NCI-H2107 treated with DMSO at 0.1 percent for 48 hours (cell line): ENCODE results near the gene FAXDC2.
"Not testable (repeated sequence)": the region's sequence is repeated elsewhere in the genome, so short reads cannot be mapped to it uniquely, and the experiment has no call there.

Experiments
- DNase-seq: peaks from one replicate; lab custom pipeline; 2025; ENCODE audit not compliant: unreplicated experiment; lab: John Stamatoyannopoulos, UW

The FAXDC2 gene

DNA sequence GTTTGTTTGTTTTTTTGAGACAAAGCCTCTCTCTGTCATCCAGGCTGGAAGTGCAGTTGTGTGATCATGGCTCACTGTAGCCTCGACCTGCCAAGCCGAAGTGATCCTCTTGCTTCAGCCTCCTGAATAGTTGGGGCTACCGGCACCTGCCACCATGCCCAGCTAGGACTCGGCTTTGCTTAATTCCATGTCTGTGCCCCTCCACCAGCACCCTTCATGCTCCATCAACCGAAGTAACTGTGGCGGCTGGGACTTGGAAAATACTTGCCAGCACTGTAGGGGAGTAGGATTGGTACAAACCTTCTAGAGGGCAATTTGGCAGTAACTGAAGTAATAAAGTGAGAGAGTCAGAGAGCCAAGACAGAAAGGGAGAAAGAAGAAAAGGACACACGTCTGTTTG, 19.0 kb downstream of the FAXDC2 start:
- DNase-seq: no peak

DNA sequence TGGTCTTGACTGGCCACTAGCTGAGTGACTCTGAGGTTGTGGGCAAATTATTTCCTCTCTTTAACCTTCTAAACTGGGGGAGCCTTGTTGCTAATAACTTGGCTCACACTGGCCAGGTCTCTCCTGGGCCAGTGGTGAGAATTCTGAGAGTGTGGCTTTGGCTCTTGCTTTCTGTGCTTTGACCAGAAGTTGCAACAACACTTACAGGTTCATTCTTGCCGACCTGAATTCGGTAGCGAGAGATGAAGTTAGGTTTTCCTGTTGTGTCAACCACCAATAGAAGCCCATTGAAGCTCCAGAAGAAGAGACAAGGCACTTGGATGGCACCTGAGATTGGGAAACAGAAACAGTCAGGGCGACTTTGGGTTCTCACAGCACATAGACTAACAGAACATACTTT, 19.8 kb downstream of the FAXDC2 start:
- DNase-seq: no peak

DNA sequence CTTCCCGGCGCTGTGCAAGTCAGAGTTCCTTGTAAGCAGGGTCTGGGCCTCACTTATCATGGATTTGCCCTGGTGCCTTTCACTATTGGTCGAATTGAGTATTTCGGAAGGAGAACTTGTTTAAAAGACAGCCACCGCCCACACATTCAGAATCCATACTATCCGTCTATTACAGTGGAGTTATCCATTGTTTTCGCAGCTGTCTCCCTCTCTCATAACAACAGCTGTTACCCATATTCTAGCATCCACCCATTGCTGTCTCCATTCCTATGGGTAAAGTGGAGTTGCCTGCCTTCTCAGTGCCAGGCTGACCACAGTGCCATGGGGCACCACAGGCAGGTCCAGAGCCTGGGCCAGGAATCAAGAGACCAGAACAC, 20.2 kb downstream of the FAXDC2 start:
- DNase-seq: no peak

DNA sequence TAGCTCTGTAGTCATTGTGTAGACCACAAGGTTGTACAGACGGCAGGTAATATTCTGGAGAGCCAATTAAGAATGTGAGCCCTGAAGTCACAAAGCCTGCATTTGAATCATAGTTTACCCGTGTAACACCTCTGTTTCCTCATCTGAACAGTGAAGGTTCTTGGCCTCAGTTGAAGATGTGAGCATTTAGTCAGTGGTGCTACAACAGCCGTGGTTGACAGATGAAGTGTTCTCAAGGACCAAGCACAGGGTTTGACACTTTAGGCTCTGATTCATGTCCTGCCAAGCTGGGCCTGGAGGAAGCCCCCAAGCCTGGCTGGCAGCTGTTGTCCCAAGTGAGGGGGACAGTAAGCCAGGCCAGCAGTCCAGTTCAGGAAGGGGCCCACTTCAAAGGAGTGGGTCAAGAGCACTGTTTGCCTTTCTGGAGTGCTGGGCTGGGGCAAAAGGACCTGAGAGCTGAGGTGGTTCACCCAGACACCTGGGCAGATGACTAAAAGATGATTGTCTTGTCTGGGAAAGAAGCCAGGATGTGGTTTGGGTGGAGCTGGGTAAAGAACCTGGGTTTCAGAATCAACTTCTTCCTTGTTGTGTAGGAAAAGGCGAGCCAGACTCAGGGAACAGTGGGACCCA, 20.7 kb downstream of the FAXDC2 start:
- no peak for DNase-seq

DNA sequence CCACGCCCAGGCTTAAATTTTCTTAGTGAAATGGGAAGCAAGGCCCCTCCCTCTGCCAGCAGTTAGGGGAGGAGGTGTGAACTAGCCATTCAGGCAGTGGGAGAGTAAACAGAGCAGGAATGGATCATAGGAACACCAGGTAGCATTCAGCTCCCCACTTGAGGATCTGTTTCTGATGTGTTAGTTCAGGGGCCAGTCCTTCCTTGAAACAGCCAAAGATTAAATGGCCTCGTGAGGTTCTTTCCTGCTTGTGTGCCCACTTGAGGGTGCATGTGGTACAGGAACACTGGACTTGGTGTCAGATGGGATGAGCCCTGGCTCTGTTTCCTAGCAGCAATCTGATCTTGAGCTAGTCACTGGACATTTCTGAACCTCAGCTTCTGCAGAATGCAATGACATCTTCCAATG, 21.2 kb downstream of the FAXDC2 start:
- no peak for DNase-seq

DNA sequence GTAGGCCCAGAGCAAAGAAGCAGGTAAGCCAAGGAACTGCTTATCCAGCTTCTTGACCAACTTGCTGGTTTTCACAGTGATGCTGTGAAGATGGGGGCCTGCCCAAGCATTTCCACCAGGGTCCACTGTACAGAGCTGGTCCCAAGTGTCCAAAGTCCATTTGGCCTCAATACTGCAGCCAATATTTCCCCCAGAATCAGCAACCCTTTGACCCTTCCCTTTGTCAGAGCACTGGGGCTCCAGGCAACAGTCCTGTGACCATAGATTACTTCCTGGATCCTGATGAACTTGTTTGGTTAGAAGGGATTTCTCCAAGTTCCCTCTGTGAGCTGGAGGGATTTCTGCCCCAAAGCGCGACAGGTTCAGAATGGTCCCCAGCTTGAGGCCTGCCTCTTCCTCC, 26.3 kb downstream of the FAXDC2 start:
- DNase-seq: no peak

DNA sequence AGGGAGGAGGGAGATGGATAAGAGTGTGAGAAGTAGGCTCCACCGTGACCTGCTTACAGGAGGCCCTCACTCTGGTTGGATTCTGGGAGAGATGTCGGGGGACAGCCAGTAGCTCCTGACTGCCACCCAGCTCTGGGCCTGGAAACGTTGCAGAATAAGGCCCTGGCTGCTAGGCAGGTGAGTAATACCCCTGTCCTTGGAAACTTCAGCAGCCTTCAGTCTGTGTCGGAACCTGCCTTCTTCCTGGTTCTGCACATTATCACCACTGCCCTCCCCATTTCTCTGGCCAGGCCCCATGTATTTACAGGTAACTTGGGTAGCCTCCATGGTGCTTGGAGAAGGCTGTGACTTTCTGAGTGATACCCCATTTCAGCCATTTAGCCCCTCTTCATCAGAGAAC, 26.8 kb downstream of the FAXDC2 start:
- no peak for DNase-seq

DNA sequence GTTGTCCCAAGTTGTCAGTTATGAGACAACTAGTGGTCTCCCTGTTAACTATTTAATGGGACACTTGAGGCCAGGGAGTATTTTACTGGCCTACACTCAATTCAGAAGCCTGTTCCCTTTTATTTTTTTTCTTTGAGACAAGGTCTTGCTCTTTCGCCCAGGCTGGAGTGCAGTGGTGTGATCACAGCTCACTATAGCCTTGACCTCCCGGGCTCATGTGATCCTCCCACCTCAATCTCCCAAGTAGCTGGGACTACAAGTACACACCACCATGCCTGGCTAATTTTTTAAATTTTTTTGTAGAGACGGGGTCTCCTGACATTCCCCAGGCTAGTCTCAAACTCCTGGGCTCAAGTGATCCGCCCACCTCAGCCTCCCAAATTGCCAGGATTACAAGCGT, 27.5 kb downstream of the FAXDC2 start:
- not testable (repeated sequence) for DNase-seq

DNA sequence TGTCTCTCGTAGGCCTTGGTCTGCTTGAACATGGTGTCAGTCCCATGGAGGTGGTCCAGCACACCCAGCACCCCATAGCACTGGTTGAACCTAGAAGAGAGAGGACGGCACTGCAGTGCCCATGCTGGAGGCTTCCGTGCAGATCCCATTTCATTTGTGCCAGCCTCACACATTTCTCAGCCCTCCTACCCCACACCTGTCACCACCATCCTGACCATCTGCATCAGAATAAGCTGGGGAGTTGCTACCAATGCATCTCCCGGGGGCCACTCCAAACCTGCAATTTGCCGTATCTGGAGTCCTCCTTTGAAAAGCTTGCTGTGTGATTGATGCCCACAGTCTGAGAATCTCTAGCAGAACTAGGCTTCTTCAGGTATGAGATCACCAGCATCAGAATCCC, 30.0 kb downstream of the FAXDC2 start:
- no peak for DNase-seq

DNA sequence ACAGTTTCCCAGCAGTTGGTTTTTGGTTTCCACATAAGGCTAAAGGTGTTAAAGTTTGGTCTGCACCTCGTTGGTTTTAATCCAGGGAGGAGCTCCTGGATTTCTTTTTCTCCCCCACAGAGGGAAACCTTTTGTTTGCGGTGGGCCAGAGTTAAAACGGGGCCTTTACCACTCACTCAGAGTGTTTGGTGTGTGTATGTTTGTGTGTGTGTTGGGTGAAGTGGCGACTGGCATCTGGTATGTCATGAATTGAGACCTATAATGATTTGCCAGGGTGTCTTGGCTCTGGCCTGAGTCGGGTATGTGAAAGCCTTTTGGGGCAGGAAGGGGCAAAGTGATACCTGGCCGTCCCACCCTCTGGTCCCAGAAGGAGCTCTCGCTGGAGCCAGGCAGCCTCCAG, 30.9 kb downstream of the FAXDC2 start:
- no peak for DNase-seq

DNA sequence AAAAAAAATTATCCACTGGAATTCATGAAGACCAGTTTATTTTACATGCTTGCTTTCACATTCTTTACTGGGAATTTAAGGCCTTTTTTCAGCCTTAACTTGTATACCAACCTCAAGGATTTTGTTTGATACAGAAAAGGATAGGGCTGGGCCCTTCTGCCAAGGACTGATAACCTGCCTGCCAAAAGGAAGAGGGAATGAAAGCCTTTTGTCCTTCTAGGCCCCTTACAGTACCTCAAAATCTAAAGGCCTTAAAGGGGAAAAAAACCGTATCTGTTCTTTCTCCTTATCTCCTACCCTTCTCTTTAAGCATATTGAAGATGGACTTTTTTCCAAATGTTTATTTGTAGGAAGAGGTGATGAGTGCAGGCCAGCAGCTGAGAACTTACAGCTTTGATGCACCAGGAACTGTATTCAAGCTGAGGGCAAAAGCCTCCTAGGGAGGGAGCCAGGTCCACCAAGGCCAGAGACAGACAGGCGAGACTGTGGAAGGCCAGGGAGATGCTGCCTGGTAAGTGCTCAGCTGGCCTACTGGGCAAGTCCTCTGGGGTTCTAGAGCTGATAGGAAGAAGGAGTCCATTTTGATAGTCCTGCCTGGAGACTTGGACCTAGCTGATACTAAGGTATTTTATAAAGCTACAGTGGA, 31.8 kb downstream of the FAXDC2 start:
- DNase-seq: no peak

DNA sequence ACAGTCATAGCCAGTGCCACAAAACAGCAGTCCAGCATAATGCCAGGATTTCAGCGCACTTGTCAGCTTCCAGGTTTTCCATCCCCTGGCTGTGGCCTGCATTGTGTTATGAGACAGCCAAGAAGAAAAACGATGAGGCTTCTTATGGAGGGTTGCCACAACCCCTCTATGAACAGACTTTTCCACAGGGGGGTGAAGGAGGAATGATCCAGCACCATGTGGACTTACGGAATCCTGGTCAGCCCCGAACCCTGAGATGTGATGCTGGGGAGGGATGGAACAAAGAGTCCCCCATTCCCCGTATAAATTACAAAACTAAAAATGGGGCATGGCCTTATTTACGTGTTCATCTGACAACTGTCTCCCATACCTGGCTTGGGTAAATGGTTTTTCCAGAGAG, 32.6 kb downstream of the FAXDC2 start:
- DNase-seq: no peak

DNA sequence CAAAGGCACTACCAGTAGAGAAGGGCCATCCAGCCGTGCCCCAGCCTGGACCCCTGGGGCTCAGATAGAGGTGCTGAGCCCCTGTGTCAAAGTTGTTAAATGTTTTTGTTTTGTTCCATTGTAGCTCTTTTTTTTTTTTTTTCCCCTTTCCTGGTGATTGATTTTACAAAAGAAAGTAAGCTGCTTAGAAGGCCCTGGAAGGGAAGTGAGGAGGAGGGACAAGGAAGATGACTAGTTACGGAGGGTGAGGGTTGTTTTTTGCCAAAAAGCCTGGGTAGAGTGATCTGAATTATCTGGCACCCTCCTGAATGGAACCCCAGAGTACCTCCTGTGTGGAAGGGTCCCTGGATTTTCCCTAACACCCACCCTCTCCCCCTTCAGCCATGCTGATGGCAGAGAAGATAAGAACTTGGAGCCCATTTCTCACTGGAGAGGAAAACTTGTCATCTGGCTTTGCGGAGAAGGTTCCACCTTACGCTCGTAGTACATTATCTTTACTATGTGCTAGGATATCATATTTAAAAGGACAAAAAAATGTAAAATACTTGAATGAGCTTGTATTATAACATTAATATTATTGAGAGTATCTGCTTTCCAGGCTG, 33.4 kb downstream of the FAXDC2 start:
- no peak for DNase-seq

DNA sequence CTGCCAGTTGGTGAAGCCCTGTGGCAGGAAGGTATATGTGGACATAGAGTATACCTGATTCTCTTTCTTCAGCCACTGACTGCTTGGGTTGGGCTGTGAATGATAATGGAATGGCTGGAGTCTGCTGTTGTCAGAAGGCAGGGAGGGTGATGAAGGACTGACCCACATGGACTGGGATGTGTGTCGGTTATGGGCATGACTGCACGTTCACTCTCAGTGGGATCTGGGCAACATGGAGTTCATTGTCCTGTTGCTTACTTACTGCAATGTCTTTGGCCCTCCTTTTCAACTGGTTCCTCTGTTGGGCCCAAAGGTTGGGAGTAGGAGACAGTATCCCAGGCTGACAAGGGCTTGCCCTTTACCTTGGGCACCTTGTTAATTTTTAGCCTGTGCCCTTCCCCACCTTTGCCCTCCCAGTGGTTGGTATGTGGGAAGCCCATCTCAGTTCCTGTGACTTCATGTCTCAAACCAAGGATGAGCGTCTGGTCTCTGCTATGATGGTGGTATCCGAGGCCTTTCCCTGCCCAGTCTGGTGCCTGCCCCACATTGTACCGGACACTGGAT, 34.6 kb downstream of the FAXDC2 start:
- no peak for DNase-seq

DNA sequence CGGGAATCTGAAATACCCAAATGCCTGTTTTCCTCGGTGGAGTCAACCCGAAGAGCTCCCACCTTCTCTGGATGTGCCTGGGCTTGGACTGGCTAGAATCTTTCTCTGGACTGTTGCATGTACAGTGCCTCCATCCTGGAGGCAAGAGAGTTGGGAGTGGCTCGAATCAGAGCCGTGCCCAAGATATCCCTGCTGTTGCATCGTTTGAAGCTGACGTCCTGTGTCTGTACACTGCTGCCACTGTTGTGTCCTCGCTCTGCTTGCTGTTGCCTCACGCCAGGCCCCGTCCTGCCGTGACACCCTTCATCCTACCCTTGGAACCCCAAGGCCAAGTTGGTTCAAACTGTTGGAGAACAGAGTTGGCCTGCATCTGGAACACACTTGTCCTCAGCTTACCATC, 35.4 kb downstream of the FAXDC2 start:
- no peak for DNase-seq

DNA sequence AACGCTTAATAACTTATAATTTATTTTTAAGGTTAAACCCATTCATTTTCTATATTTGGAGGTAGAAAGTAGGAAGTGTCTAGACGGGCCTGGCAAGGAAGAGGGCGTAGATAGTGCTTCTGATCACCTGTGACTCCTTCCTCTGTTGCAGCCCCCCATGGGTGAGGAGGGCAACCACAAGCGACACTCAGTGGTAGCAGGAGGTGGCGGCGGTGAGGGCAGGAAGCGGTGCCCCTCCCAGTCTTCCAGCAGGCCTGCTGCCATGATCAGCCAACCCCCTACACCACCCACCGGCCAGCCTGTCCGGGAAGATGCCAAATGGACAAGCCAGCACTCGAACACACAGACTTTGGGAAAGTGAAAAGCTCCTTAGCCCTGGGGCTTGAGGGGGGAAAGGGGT, 36.7 kb downstream of the FAXDC2 start:
- DNase-seq: no peak

DNA sequence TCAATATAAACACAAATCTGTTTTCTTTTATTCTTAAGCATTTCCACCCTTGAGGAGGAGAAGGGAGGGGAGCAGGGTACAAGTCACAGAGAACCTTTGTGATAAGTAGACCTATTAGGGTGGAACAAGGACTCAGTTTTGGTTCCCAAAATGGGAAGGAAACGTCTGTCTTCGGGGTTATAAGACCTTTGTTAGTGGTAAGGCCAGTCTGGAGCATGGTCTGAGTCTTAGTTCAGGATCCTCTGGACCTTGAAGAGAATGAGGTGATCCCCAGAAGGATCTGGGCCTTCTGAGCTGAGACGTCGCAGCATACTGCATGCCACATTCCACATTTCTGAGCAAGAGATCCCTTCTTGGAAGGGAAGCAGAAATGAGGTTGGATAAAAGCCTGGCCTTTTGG, 37.2 kb downstream of the FAXDC2 start:
- DNase-seq: no peak

DNA sequence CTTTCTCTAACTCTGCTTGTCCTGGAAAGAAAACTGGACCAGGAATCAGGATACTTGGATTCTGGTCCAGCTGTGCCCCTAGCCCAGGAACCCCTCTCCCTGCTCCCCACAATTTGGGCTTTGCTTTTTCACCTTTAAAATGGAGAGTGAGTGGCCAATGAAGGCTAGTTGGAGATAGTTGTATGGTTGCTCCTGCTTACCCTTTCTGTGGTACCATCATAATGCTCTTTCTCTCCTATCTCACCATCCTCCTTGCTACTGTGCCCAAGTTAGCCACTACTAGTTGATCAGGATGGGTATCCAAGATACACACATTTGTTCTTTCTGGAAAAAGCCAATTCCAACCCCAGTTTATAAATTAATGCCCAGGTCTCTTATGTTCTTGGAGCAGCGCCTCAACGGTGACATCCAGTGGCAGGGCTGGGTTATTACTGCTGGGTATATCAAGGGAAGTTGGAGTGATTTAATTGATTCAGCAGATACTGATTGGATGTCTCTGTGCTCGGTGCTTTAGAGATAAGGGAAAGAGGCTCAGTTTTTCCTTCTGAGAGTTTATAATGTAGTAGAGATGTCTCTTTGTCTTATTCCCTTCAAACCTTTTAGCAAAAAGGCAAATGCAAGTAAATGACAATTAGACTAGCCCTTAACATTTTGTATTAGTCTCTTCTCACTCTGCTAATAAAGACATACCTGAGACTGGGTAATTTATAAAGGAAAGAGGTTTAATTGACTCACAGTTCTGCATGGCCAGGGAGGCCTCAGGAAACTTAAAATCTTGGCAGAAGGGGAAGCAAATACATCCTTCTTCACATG, 38.5 kb downstream of the FAXDC2 start:
- DNase-seq: peak; percentile 8

DNA sequence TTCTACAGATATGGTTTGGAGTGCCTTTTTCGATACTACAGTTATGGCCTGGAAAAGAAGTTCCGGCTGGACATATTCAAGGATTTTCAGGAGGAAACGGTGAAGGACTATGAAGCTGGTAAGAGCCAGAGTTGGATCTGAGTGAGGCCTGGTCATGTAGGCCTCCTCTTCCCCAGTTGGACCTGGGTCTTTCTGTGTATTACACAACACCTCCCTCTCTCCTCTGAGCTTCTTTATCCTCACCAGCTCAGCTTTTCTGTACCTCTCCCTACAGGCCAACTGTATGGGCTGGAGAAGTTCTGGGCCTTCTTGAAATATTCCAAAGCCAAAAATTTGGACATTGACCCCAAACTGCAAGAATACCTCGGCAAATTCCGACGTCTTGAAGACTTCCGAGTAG, 39.2 kb downstream of the FAXDC2 start:
- no peak for DNase-seq

DNA sequence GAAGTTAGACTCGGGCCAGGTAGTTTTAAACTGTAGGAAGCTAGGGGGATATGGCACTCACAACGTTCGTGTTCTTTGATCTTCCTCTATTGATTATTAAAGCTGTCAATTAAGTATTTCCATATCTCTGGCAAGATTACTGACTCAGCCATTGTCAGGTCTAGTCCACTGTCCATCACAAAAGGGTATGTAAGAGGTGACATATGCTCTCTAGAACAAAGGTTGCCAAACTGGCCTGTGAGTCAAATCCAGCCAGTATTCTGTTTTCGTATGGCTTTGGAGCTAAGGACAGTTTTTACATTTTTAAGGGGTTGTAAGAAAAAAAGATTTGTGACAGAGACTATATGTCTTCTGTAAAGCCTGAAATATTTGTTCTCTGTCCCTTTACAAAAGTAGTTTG, 44.2 kb downstream of the FAXDC2 start:
- DNase-seq: no peak

DNA sequence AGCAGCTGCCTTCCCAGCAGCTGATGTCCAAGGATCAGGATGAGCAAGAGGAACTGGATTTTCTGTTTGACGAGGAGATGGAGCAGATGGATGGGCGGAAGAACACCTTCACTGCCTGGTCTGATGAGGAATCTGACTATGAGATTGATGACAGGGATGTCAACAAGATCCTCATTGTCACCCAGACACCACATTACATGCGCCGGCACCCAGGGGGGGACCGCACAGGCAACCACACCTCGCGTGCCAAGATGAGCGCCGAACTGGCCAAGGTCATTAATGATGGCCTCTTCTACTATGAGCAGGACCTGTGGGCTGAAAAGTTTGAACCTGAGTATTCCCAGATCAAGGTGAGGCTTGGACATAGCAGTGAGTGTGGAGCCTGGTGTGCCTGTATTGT, 48.4 kb downstream of the FAXDC2 start:
- DNase-seq: no peak

DNA sequence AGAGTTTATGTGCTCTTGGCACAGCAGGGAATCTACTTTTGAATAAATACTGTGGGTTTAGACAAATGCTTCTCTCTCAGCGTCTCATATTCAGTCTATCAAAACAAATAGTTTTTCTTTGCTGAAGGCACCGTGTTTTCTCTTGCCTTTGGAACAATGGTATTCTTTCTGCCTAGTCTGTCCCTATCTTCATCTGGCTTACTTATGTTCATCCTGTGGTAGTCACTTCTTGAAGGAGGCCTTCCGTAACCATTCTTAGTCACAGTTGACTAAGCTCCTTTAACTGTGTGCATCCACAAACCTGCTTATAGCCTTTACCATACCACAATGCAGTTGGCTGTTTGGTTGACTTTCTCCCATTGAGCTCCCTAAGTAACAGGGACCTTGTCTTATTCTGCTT, 49.3 kb downstream of the FAXDC2 start:
- no peak for DNase-seq
